Activated T-helper 2 cell treated with anti-CD3 and anti-CD28 coated beads, Interferon-gamma antibody, Interleukin-2, Interleukin-4, amounts not matched to agents 10 μg/mL and 5 μg/mL and 100 μg/mL, durations not matched to agents 14 hours and 24 hours and 36 hours (primary cell): Measurements from ENCODE around the gene WDR1. TPM values are rescaled to one million over a fixed set of nuclear protein-coding genes. Genes with fewer than 3 reads are reported as not detected.

Experiments used
- DNase-seq: peaks from one replicate; pipeline ENCODE4 v3.0.0; 2021; ENCODE audit warnings: low spot score
- H3K27ac Mint-ChIP-seq: one replicate; pipeline ENCODE4 v1.8.0; 2021; ENCODE audit warnings: mixed read lengths
- H3K27me3 Mint-ChIP-seq: one replicate; pipeline ENCODE4 v1.8.0; 2021; ENCODE audit warnings: low read depth, mixed read lengths
- H3K36me3 Mint-ChIP-seq: one replicate; pipeline ENCODE4 v1.8.0; 2021; ENCODE audit warnings: low read depth, mixed read lengths
- H3K4me1 Mint-ChIP-seq: one replicate; pipeline ENCODE4 v1.8.0; 2021; ENCODE audit warnings: low read depth, mixed read lengths
- H3K4me3 Mint-ChIP-seq: one replicate; pipeline ENCODE4 v1.8.0; 2021; ENCODE audit warnings: low read depth, mild to moderate bottlenecking, moderate library complexity, mixed read lengths
- H3K9me3 Mint-ChIP-seq: one replicate; pipeline ENCODE4 v1.8.0; 2021; ENCODE audit warnings: mixed read lengths
- intact Hi-C: fragments of 100-400 bp; cut with micrococcal nuclease; formaldehyde crosslinking; loops from one replicate; pipeline ENCODE4 v1.15.1; 2023
- total RNA-seq: library from RNA; stranded (reverse); gene quantifications from 2 replicates; pipeline ENCODE4 v1.2.3, GENCODE V29; 2022

The WDR1 gene
- total RNA-seq, 1 donor from 2014 or later = 387 TPM

GRCh38 chr4:10107111-10108091, 9.2 kb downstream of the WDR1 start:
- Mint-ChIP-seq H3K4me1 (peaks cover 96% of the 10 kb centered on the region), H3K4me3 (peak overlapping the region; percentile 41)

GRCh38 chr4:10106421-10107039, 10.1 kb downstream of the WDR1 start:
- intact Hi-C loops = loop anchor here (1.0 kb wide), 2 partner anchors 10 kb away; partner anchors contain the start of gene WDR1
- DNase-seq = peak; percentile 37
- no peaks in the 10 kb centered on the region for H3K9me3 Mint-ChIP-seq

More at GRCh38 chr4:10107111-10108091, 9.2 kb downstream of the WDR1 start:
- Mint-ChIP-seq H3K27ac (peak overlapping the region; percentile 83), H3K27me3 (no peaks in the 10 kb centered on the region), H3K36me3 (peaks cover 92% of the 10 kb centered on the region), H3K9me3 (no peaks in the 10 kb centered on the region)
- DNase-seq = no peak
- intact Hi-C loops = no loop called here

GRCh38 chr4:10105920-10106319, 10.7 kb downstream of the WDR1 start:
- H3K36me3 Mint-ChIP-seq = peaks cover 92% of the 10 kb centered on the region
- H3K4me3 Mint-ChIP-seq = peak overlapping the region; percentile 67
- DNase-seq = no peak
- H3K27ac Mint-ChIP-seq = peak overlapping the region; percentile 83
- H3K27me3 Mint-ChIP-seq = no peaks in the 10 kb centered on the region
- intact Hi-C loops = loop anchor here (1.0 kb wide), 2 partner anchors 10 kb away; partner anchors contain the start of gene WDR1
- no peaks in the 10 kb centered on the region for H3K9me3 Mint-ChIP-seq
- peaks cover 94% of the 10 kb centered on the region for H3K4me1 Mint-ChIP-seq

More at GRCh38 chr4:10106421-10107039, 10.1 kb downstream of the WDR1 start:
- H3K36me3 Mint-ChIP-seq = peaks cover 92% of the 10 kb centered on the region
- peak overlapping the region; percentile 67 for H3K4me3 Mint-ChIP-seq
- peak overlapping the region; percentile 83 for H3K27ac Mint-ChIP-seq
- H3K4me1 Mint-ChIP-seq = peaks cover 96% of the 10 kb centered on the region
- H3K27me3 Mint-ChIP-seq = no peaks in the 10 kb centered on the region

- peak overlapping the region; percentile 75 for H3K27ac Mint-ChIP-seq
- peaks cover 92% of the 10 kb centered on the region for H3K36me3 Mint-ChIP-seq
- no peak for DNase-seq
- H3K9me3 Mint-ChIP-seq = no peaks in the 10 kb centered on the region
- no peaks in the 10 kb centered on the region for H3K27me3 Mint-ChIP-seq
- intact Hi-C loops = no loop called here
- peaks cover 94% of the 10 kb centered on the region for H3K4me1 Mint-ChIP-seq
- peak overlapping the region; percentile 51 for H3K4me3 Mint-ChIP-seq
These were observed 11.2 kb downstream of the WDR1 start for GRCh38 chr4:10105421-10105820.

GRCh38 chr4:10104991-10105276, 11.7 kb downstream of the WDR1 start:
- intact Hi-C loops = no loop called here
- H3K27me3 Mint-ChIP-seq = no peaks in the 10 kb centered on the region
- DNase-seq = no peak
- H3K4me3 Mint-ChIP-seq = peak overlapping the region; percentile 51
- peak overlapping the region; percentile 75 for H3K27ac Mint-ChIP-seq
- H3K4me1 Mint-ChIP-seq = peaks cover 94% of the 10 kb centered on the region
- peaks cover 91% of the 10 kb centered on the region for H3K36me3 Mint-ChIP-seq
- H3K9me3 Mint-ChIP-seq = no peaks in the 10 kb centered on the region

- no peaks in the 10 kb centered on the region for H3K27me3 Mint-ChIP-seq
- peaks cover 91% of the 10 kb centered on the region for H3K36me3 Mint-ChIP-seq
- peaks cover 94% of the 10 kb centered on the region for H3K4me1 Mint-ChIP-seq
- intact Hi-C loops = no loop called here
- DNase-seq = no peak
- H3K9me3 Mint-ChIP-seq = no peaks in the 10 kb centered on the region
- peak overlapping the region; percentile 75 for H3K27ac Mint-ChIP-seq
- H3K4me3 Mint-ChIP-seq = peak overlapping the region; percentile 51
These were observed 12.2 kb downstream of the WDR1 start for GRCh38 chr4:10104211-10104990.

- no peaks in the 10 kb centered on the region for H3K9me3 Mint-ChIP-seq
- H3K36me3 Mint-ChIP-seq = peaks cover 92% of the 10 kb centered on the region
- H3K4me1 Mint-ChIP-seq = peaks cover 92% of the 10 kb centered on the region
- H3K27me3 Mint-ChIP-seq = no peaks in the 10 kb centered on the region
- peak overlapping the region; percentile 79 for H3K27ac Mint-ChIP-seq
- no peak overlapping the region for H3K4me3 Mint-ChIP-seq
- intact Hi-C loops = no loop called here
- no peak for DNase-seq
These were observed 13.9 kb downstream of the WDR1 start for GRCh38 chr4:10102474-10103332.

- H3K4me1 Mint-ChIP-seq = peaks cover 92% of the 10 kb centered on the region
- H3K36me3 Mint-ChIP-seq = peaks cover 94% of the 10 kb centered on the region
- intact Hi-C loops = no loop called here
- H3K4me3 Mint-ChIP-seq = no peak overlapping the region
- DNase-seq = no peak
- peak overlapping the region; percentile 60 for H3K27ac Mint-ChIP-seq
- H3K27me3 Mint-ChIP-seq = no peaks in the 10 kb centered on the region
- H3K9me3 Mint-ChIP-seq = no peaks in the 10 kb centered on the region
These were observed 14.7 kb downstream of the WDR1 start for GRCh38 chr4:10101671-10102473.

GRCh38 chr4:10100734-10101216, 15.8 kb downstream of the WDR1 start:
- H3K4me3 Mint-ChIP-seq = peak overlapping the region; percentile 1
- intact Hi-C loops = no loop called here
- H3K4me1 Mint-ChIP-seq = peaks cover 93% of the 10 kb centered on the region
- no peak for DNase-seq
- peak overlapping the region; percentile 76 for H3K27ac Mint-ChIP-seq
- H3K27me3 Mint-ChIP-seq = no peaks in the 10 kb centered on the region
- H3K9me3 Mint-ChIP-seq = no peaks in the 10 kb centered on the region
- peaks cover 96% of the 10 kb centered on the region for H3K36me3 Mint-ChIP-seq

- peaks cover 96% of the 10 kb centered on the region for H3K36me3 Mint-ChIP-seq
- peak; percentile 25 for DNase-seq
- H3K27me3 Mint-ChIP-seq = no peaks in the 10 kb centered on the region
- peaks cover 92% of the 10 kb centered on the region for H3K4me1 Mint-ChIP-seq
- intact Hi-C loops = loop anchor here (5.0 to 10.0 kb wide), 3 partner anchors 97 to 575 kb away; partner anchors contain the start of gene ZNF518B
- H3K27ac Mint-ChIP-seq = peak overlapping the region; percentile 76
- peak overlapping the region; percentile 56 for H3K4me3 Mint-ChIP-seq
- H3K9me3 Mint-ChIP-seq = no peaks in the 10 kb centered on the region
These were observed 16.9 kb downstream of the WDR1 start for GRCh38 chr4:10099499-10100325.
